ENCODE results near the gene APOBEC2.

The APOBEC2 gene

DNA sequence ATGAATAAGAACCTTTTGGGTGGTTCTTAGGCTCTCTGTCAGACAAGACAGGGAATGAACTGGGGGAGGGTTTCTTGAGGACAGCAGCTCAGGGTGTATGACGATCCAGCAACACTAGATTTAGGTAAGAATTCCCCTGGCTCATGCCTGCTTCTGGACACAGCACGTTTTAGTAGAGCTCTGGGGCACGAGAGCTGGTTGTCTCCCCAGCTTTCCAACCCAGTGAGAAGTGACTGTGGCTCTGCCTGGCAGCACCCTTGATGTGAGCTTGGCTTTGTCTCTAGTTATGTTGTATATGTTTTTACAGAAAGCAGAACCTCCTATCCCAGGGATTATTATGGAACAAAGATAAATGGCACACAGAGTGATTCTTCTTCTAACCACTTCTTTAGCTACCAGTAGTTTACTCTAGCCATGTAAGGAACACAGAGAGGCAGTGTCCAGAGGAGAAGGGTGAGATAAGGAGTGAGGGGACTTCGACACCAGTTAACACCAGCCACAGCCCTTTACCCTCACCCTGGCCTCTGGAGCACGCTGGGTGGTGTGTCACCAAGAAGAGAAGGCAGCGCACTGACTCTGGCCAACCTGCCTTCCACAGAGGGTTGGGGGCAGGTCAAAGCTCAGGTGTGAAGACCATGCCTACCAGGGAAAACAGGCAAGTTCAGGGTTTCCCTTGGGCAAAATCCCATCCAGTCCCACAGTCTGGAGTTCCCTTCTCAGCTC, 3.9 kb downstream of the APOBEC2 start:
- DNase-seq (ENCODE audit: insufficient read length, low spot score), result no peak
- TF ChIP-seq POLR2AphosphoS5 (IDR thresholded peaks at IDR 0.05; ENCODE audit: low read depth, low read length) (no peak), POLR2A (IDR thresholded peaks at IDR 0.05; ENCODE audit: low read depth, low read length) (no peak), PAX5 (IDR thresholded peaks at IDR 0.05; ENCODE audit: insufficient read depth, low read length, severe bottlenecking) (no peak), POU2F2 (IDR thresholded peaks at IDR 0.05; ENCODE audit: low read depth, low read length) (no peak), TAF1 (IDR thresholded peaks at IDR 0.05; ENCODE audit: low read depth, low read length) (no peak), SPI1 (IDR thresholded peaks at IDR 0.05; ENCODE audit: low read depth, low read length) (no peak)
- FAIRE-seq, result no peak

GRCh38 chr6:41058783-41059181, 5.8 kb downstream of the APOBEC2 start:
- DNase-seq (ENCODE audit: insufficient read length, low spot score) (no peak), FAIRE-seq (no peak)
- TF ChIP-seq POLR2AphosphoS5 (IDR thresholded peaks at IDR 0.05; ENCODE audit: low read depth, low read length), result no peak
- TF ChIP-seq POU2F2 (IDR thresholded peaks at IDR 0.05; ENCODE audit: low read depth, low read length), result no peak
- TF ChIP-seq PAX5 (IDR thresholded peaks at IDR 0.05; ENCODE audit: insufficient read depth, low read length, severe bottlenecking), result no peak
- no peak for TF ChIP-seq POLR2A (IDR thresholded peaks at IDR 0.05; ENCODE audit: low read depth, low read length)
- TF ChIP-seq TAF1 (IDR thresholded peaks at IDR 0.05; ENCODE audit: low read depth, low read length), result no peak
- no peak for TF ChIP-seq SPI1 (IDR thresholded peaks at IDR 0.05; ENCODE audit: low read depth, low read length)

DNA sequence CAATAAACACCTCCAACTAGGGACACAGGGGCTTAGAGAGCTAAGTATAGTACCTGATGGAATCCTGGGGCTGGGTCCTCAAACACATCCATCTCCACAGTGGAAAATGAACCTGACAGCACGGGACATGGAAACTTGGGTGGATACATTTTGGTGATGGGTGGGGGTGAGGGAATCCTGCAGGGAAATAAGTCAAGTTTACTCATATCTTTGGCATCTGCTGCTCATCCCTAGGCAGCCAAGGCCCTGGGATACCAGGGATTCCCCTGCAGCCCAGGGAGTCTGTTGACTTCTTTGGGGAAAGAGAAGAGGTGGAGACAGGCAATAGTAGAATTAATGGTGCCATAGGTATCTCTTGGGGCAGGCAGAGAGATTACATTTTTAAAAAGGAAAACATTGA, 6.6 kb downstream of the APOBEC2 start:
- no peak for FAIRE-seq
- DNase-seq (ENCODE audit: insufficient read length, low spot score), result no peak
- no peak for TF ChIP-seq SPI1 (IDR thresholded peaks at IDR 0.05; ENCODE audit: low read depth, low read length)
- no peak for TF ChIP-seq POLR2AphosphoS5 (IDR thresholded peaks at IDR 0.05; ENCODE audit: low read depth, low read length)
- TF ChIP-seq POU2F2 (IDR thresholded peaks at IDR 0.05; ENCODE audit: low read depth, low read length), result no peak
- no peak for TF ChIP-seq POLR2A (IDR thresholded peaks at IDR 0.05; ENCODE audit: low read depth, low read length)
- TF ChIP-seq PAX5 (IDR thresholded peaks at IDR 0.05; ENCODE audit: insufficient read depth, low read length, severe bottlenecking), result no peak
- no peak for TF ChIP-seq TAF1 (IDR thresholded peaks at IDR 0.05; ENCODE audit: low read depth, low read length)

GRCh38 chr6:41061196-41061726, 8.3 kb downstream of the APOBEC2 start:
- no peak for TF ChIP-seq PAX5 (IDR thresholded peaks at IDR 0.05; ENCODE audit: insufficient read depth, low read length, severe bottlenecking)
- no peak for TF ChIP-seq POU2F2 (IDR thresholded peaks at IDR 0.05; ENCODE audit: low read depth, low read length)
- TF ChIP-seq POLR2AphosphoS5 (IDR thresholded peaks at IDR 0.05; ENCODE audit: low read depth, low read length), result no peak
- no peak for TF ChIP-seq SPI1 (IDR thresholded peaks at IDR 0.05; ENCODE audit: low read depth, low read length)
- TF ChIP-seq POLR2A (IDR thresholded peaks at IDR 0.05; ENCODE audit: low read depth, low read length), result no peak
- TF ChIP-seq TAF1 (IDR thresholded peaks at IDR 0.05; ENCODE audit: low read depth, low read length), result no peak
- FAIRE-seq (no peak), DNase-seq (ENCODE audit: insufficient read length, low spot score) (no peak)

- no peak for TF ChIP-seq POU2F2 (IDR thresholded peaks at IDR 0.05; ENCODE audit: low read depth, low read length)
- no peak for TF ChIP-seq POLR2A (IDR thresholded peaks at IDR 0.05; ENCODE audit: low read depth, low read length)
- no peak for TF ChIP-seq PAX5 (IDR thresholded peaks at IDR 0.05; ENCODE audit: insufficient read depth, low read length, severe bottlenecking)
- TF ChIP-seq TAF1 (IDR thresholded peaks at IDR 0.05; ENCODE audit: low read depth, low read length), result no peak
- TF ChIP-seq SPI1 (IDR thresholded peaks at IDR 0.05; ENCODE audit: low read depth, low read length), result no peak
- TF ChIP-seq POLR2AphosphoS5 (IDR thresholded peaks at IDR 0.05; ENCODE audit: low read depth, low read length), result no peak
- FAIRE-seq (no peak), DNase-seq (ENCODE audit: insufficient read length, low spot score) (no peak)
Measured at GRCh38 chr6:41062056-41062455, 9.1 kb downstream of the APOBEC2 start.

DNA sequence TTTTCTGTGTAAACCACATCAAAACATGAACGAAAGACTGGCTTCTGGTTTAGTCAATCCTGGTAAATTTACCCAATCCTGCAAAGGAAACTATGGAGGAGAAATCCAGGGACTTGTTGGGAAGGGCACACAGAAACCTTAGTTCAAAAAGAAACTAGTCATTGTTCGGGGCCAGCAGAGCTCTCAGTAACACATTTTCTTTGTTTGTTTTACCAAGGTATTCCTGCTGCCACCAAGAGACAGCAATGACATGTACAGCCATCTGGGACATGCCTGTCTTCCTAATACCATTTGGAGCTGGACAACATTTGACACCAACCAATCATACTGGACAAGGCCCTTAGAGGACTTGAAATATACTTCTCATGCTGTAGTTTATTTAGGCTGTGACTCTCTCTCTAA, 10.9 kb downstream of the APOBEC2 start:
- TF ChIP-seq POU2F2 (IDR thresholded peaks at IDR 0.05; ENCODE audit: low read depth, low read length), result no peak
- TF ChIP-seq POLR2A (IDR thresholded peaks at IDR 0.05; ENCODE audit: low read depth, low read length), result no peak
- no peak for TF ChIP-seq POLR2AphosphoS5 (IDR thresholded peaks at IDR 0.05; ENCODE audit: low read depth, low read length)
- no peak for TF ChIP-seq TAF1 (IDR thresholded peaks at IDR 0.05; ENCODE audit: low read depth, low read length)
- DNase-seq (ENCODE audit: insufficient read length, low spot score), result no peak
- FAIRE-seq, result no peak

- DNase-seq (ENCODE audit: insufficient read length, low spot score) (no peak), FAIRE-seq (no peak)
- no peak for TF ChIP-seq POLR2A (IDR thresholded peaks at IDR 0.05; ENCODE audit: low read depth, low read length)
- TF ChIP-seq TAF1 (IDR thresholded peaks at IDR 0.05; ENCODE audit: low read depth, low read length), result no peak
- TF ChIP-seq SPI1 (IDR thresholded peaks at IDR 0.05; ENCODE audit: low read depth, low read length), result no peak
- TF ChIP-seq POU2F2 (IDR thresholded peaks at IDR 0.05; ENCODE audit: low read depth, low read length), result no peak
- no peak for TF ChIP-seq PAX5 (IDR thresholded peaks at IDR 0.05; ENCODE audit: insufficient read depth, low read length, severe bottlenecking)
- TF ChIP-seq POLR2AphosphoS5 (IDR thresholded peaks at IDR 0.05; ENCODE audit: low read depth, low read length), result no peak
Measured at GRCh38 chr6:41064841-41065240, 11.8 kb downstream of the APOBEC2 start.

DNA sequence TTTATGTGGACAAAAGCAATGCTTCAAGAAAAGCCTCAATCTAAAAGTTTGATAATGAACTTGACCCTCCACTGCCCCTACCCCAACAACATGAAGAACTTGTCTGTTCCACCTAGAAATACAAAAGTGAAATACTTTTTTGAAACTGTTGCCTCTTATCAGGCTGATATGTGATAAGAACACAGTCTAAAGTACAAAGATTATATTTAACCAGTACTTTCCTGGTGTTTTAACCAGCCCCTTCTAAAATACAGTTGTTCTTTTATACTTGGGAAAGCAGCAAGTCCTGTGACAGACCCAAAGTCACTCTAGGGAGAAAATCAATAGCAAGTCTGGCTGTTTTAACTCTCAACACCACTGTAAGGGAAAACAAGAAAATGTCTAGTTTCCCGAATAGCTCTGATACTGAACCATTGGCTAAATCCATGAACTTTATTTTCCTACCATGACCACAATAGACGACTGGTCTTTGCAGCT, 12.6 kb downstream of the APOBEC2 start:
- DNase-seq (ENCODE audit: insufficient read length, low spot score) (no peak), FAIRE-seq (no peak)
- TF ChIP-seq POU2F2 (IDR thresholded peaks at IDR 0.05; ENCODE audit: low read depth, low read length) (no peak), PAX5 (IDR thresholded peaks at IDR 0.05; ENCODE audit: insufficient read depth, low read length, severe bottlenecking) (no peak)

GRCh38 chr6:41066867-41067304, 13.9 kb downstream of the APOBEC2 start:
- no peak for DNase-seq (ENCODE audit: insufficient read length, low spot score)
- TF ChIP-seq TAF1 (IDR thresholded peaks at IDR 0.05; ENCODE audit: low read depth, low read length), result no peak
- no peak for TF ChIP-seq POU2F2 (IDR thresholded peaks at IDR 0.05; ENCODE audit: low read depth, low read length)
- no peak for TF ChIP-seq POLR2A (IDR thresholded peaks at IDR 0.05; ENCODE audit: low read depth, low read length)
- no peak for TF ChIP-seq PAX5 (IDR thresholded peaks at IDR 0.05; ENCODE audit: insufficient read depth, low read length, severe bottlenecking)
- no peak for TF ChIP-seq SPI1 (IDR thresholded peaks at IDR 0.05; ENCODE audit: low read depth, low read length)
- TF ChIP-seq POLR2AphosphoS5 (IDR thresholded peaks at IDR 0.05; ENCODE audit: low read depth, low read length), result no peak

More at GRCh38 chr6:41066867-41067304, 13.9 kb downstream of the APOBEC2 start:
- FAIRE-seq, result peak; percentile 84

Measured in GM12891 (cell line).